GM12878 (cell line): ENCODE results near the gene BRINP2.

ENCODE experiments used
- FOXM1 ChIP-seq: IDR thresholded peaks from 2 replicates; pipeline ENCODE4 v1.6.1; 2012; ENCODE audit warnings: low read depth, mild to moderate bottlenecking, inconsistent platforms, low read length, moderate library complexity
- POLR2A ChIP-seq: IDR thresholded peaks from 2 replicates; pipeline ENCODE4 v1.6.1; 2011; ENCODE audit warnings: low read depth, mild to moderate bottlenecking, low read length
- POLR2AphosphoS2 ChIP-seq: IDR thresholded peaks from 2 replicates; pipeline ENCODE4 v1.6.1; 2011; ENCODE audit warnings: low read depth, mild to moderate bottlenecking, low read length, improper control_type of control experiment, moderate library complexity
- TF ChIP-seq, protein P1 (sequence below), 3 experiments: IDR thresholded peaks in 2 of 3; conservative IDR thresholded peaks in 1 of 3; 2 replicates each; pipeline ENCODE4 v1.5.1; 2011; ENCODE audit warnings: low read depth in 3 of 3, low read length in 3 of 3, mild to moderate bottlenecking in 3 of 3, control low read depth in 2 of 3, moderate library complexity in 2 of 3, inconsistent platforms in 1 of 3, mixed read lengths in 1 of 3; ENCODE audit not compliant: control insufficient read depth in 2 of 3, insufficient read depth in 1 of 3; ENCODE audit errors: extremely low read depth in 1 of 3
- TF ChIP-seq, protein P2 (sequence below): fragments of 450-650 bp; IDR thresholded peaks from 2 replicates; pipeline ENCODE4 v1.6.1; 2016; ENCODE audit warnings: mild to moderate bottlenecking

DNA sequence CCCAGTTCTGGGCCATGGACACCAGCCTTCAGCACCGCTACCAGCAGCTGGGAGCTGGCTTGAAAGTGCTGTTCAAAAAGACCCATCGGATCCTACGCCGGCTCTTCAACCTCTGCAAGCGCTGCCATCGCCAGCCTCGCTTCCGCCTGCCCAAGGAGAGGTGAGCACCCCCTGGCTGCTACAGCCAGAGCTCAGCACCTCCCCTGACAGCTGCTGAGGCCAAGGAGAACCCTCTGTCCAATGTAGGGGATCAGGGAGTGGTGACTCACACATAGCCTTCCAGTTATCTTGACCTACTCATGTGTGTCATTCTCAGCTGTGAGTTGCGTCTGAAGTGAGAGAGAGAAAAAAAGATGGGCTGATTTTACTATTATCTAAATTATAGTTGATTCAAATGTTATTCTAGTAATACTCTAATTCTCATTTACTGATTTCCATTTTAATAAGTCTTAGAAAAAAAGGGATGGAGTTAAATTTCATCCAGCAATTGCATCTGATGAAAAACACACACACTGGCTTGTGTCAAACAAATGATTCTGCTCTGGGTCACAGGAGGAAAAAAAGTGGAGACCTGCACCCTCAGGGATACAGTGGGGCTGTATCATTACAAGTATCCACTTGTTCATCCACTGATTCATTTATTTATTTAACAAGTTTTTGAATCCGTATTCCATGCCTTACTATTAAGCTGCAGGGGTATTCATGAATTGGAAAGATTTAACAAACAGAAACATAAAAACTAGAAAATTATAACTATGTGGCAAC, 108.0 kb downstream of the BRINP2 start:
- TF ChIP-seq FOXM1 (no peak), POLR2A (no peak), POLR2AphosphoS2 (no peak)
- TF ChIP-seq, protein P1, sequence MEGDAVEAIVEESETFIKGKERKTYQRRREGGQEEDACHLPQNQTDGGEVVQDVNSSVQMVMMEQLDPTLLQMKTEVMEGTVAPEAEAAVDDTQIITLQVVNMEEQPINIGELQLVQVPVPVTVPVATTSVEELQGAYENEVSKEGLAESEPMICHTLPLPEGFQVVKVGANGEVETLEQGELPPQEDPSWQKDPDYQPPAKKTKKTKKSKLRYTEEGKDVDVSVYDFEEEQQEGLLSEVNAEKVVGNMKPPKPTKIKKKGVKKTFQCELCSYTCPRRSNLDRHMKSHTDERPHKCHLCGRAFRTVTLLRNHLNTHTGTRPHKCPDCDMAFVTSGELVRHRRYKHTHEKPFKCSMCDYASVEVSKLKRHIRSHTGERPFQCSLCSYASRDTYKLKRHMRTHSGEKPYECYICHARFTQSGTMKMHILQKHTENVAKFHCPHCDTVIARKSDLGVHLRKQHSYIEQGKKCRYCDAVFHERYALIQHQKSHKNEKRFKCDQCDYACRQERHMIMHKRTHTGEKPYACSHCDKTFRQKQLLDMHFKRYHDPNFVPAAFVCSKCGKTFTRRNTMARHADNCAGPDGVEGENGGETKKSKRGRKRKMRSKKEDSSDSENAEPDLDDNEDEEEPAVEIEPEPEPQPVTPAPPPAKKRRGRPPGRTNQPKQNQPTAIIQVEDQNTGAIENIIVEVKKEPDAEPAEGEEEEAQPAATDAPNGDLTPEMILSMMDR (IDR thresholded peaks at IDR 0.05 in 2 of 3, conservative IDR thresholded peaks at IDR 0.05 in 1 of 3; ENCODE audit: control insufficient read depth in 2 of 3, extremely low read depth in 1 of 3, insufficient read depth in 1 of 3, low read depth in 3 of 3, low read length in 3 of 3), result no peak
- TF ChIP-seq, protein P2, sequence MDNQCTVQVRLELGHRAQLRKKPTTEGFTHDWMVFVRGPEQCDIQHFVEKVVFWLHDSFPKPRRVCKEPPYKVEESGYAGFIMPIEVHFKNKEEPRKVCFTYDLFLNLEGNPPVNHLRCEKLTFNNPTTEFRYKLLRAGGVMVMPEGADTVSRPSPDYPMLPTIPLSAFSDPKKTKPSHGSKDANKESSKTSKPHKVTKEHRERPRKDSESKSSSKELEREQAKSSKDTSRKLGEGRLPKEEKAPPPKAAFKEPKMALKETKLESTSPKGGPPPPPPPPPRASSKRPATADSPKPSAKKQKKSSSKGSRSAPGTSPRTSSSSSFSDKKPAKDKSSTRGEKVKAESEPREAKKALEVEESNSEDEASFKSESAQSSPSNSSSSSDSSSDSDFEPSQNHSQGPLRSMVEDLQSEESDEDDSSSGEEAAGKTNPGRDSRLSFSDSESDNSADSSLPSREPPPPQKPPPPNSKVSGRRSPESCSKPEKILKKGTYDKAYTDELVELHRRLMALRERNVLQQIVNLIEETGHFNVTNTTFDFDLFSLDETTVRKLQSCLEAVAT, result no peak
